H4 (cell line): ENCODE results near the gene PSMD14. TPM values are rescaled to one million over a fixed set of nuclear protein-coding genes. Genes with fewer than 3 reads are reported as not detected.
A peak's percentile ranks its signal among the peaks of the same experiment; 100 is the strongest.
"Not testable (repeated sequence)": the region's sequence is repeated elsewhere in the genome, so short reads cannot be mapped to it uniquely, and the experiment has no call there.

ENCODE experiments used
- DNase-seq: peaks from one replicate; pipeline ENCODE4 v3.0.0-alpha.2; 2015; ENCODE audit warnings: low spot score
- total RNA-seq: library from RNA; depleted of rRNA; stranded (reverse); fragments of >200 nt; shearing (Covaris generic); gene quantifications from 2 replicates; pipeline ENCODE4 v1.2.3, GENCODE V29; 2014

The PSMD14 gene
- total RNA-seq, 1 experiment from 2014 or later, result 177 TPM

DNA sequence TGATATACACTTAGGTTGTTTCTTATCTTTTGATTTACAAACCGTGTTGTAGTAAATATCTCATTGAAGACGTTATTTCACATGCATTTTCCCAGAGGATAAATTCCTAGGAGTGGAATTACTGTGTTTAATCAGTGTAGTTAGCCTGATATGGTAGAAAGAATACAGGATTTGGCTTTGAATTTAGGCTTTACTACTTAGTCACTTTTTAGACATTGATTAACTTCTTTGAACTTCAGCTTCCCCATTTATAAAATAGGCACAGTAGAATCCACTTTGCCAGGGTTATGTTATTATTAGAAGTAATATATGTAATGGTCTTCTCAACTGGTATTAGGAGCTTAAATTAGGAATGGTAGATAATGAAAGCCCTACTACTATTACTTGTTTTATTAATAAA is 27.4 kb downstream of the PSMD14 start:
- DNase-seq, result no peak

GRCh38 chr2:161337247-161337646 is 29.0 kb downstream of the PSMD14 start:
- no peak for DNase-seq

- DNase-seq, result not testable (repeated sequence)
These were observed 31.3 kb downstream of the PSMD14 start for GRCh38 chr2:161339532-161339931.

DNA sequence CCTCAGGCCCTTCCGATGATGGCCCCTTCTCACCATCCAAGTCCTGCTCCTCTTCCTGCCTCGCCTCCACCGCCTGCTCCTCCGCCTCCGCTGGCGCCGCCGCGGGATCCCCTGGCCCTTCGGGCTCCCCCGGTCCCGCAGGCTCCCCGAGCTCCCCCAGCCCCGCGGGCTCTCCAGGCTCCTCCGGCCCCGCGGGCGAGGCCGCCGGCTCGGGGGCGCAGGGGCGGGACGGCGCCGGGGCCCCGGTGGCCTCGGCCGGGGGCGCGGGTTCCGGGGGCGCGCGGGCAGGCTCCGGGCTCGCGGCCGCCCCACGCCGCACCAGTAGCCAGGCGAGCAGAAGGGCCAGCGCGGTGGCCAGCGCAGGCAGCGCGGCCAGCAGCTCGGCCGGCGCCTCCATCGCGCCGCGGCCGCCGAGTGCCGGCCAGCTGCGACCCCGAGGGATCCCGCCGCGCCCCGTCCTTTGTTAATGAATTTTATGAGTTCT is 32.7 kb downstream of the PSMD14 start:
- DNase-seq, result not testable (repeated sequence)

DNA sequence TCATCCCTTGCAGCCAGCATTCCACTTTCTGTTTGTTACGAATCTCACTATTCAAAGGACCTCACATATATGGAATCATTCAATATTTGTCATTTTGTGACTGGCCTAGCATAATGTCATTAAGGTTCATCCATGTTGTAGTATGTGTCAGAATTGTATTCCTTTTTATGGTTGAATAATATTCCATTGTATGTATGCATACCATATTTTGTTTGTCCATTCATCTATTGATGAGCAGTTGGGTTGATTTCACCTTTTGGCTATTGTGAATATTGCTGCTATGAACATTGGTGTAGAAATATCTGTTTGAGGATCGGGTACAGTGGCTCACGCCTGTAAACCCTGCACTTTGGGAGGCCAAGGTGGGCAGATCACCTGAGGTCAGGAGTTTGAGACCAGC is 35.0 kb downstream of the PSMD14 start:
- DNase-seq, result no peak

GRCh38 chr2:161344692-161345091 is 36.5 kb downstream of the PSMD14 start:
- DNase-seq, result no peak

- DNase-seq, result no peak
These were observed 43.5 kb downstream of the PSMD14 start for GRCh38 chr2:161351678-161352077.

GRCh38 chr2:161352719-161353118 is 44.5 kb downstream of the PSMD14 start:
- no peak for DNase-seq

DNA sequence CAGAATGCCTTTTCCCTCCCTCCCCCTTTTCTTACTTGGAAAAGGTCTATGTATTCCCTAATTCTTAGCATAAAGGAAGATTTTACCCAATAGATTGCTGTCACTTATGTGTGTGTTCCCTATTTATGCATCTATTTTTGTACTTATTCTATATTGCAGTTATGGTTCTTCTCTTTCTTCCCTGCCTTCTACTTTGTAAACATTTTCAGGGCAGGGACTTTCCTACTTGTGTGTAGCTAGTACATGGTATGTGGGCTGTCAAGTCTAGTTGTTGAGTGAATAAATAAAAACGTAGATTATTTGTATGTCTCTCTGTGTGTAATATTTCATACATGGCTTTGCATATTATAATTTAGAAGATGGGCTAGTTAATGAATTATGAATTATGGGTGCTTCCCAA is 45.3 kb downstream of the PSMD14 start:
- no peak for DNase-seq

- no peak for DNase-seq
These were observed 45.9 kb downstream of the PSMD14 start for GRCh38 chr2:161354106-161354505.

DNA sequence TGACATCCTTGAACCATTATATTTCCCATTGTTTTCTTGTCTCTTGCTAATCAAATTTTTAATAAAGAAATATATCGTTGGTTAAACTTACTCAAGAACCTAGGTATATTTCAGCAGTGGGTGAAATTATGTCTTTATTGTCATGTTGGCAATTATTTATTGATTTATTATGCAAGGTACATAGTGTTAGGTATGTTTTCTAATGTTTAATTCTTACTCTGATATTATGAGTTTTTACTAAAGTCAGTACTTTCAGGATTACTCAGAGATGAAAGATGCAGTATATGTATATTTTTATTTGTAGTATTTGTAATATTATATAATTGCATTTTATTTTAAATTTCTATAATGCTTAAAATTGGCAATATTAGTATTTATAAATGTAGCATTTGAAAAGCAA is 46.9 kb downstream of the PSMD14 start:
- DNase-seq, result no peak

- no peak for DNase-seq
These were observed 47.8 kb downstream of the PSMD14 start for GRCh38 chr2:161355983-161356382.

DNA sequence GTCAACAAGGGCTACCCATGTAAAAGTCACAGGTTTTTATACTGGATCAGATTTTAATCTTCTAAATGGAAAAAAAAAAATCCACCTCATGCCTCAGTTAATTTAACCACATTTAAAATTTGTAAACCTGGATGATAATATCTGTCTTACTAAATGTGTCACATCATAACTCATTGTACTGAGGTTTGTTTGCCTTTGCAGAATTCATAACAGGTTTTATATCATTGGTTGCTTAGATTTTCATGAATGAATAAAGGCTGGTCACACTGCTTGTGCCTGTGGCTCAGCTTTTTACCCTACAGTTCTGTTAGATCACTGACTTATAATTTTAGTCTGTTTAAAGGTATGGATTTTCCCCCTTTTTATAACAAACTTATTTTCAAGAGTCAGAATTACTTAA is 48.9 kb downstream of the PSMD14 start:
- DNase-seq, result no peak

- DNase-seq, result no peak
These were observed 50.6 kb downstream of the PSMD14 start for GRCh38 chr2:161358838-161359237.

DNA sequence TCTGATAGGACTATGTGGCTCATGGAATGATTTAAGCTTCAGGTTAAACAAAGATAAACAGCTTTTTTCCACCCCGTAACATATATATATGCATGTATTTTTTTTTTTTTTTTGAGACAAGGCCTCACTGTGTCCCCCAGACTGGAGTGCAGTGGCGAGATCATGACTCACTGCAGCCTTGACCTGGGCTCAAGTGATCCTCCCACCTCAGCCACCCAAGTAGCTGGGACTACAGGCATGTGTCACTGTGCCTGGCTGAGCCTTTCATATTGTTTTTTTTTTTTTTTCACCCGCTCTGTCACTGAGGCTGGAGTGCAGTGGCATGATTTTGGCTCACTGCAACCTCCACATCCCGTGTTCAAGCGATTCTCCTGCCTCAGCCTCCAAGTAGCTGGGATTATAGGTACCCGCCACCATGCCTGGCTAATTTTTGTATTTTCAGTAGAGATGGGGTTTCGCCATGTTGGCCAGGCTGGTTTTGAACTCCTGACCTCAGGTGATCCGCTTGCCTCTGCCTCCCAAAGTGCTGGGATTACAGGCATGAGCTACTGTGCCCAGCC is 52.0 kb downstream of the PSMD14 start:
- DNase-seq, result not testable (repeated sequence)

- DNase-seq, result no peak
These were observed 54.4 kb downstream of the PSMD14 start for GRCh38 chr2:161362568-161363166.

- no peak for DNase-seq
These were observed 59.5 kb downstream of the PSMD14 start for GRCh38 chr2:161367675-161368074.

DNA sequence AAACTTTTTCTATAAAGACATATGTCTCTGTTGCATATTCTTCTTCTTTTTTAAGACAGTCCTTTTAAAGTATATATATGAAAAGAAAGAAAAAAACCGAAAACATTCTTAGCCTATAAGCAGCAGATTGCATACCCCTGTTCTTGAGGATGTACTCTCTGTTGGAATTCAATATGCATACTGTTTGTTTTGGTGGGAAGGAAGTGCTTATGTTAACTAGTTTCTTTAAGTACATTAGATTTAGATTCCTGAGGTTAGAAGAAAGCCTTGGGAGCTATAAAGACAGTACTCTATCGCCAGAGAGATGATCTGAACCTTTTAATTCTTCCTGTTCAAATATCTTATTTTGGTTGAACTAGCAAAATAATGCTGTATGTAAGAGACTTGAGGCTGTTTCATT is 61.1 kb downstream of the PSMD14 start:
- no peak for DNase-seq

DNA sequence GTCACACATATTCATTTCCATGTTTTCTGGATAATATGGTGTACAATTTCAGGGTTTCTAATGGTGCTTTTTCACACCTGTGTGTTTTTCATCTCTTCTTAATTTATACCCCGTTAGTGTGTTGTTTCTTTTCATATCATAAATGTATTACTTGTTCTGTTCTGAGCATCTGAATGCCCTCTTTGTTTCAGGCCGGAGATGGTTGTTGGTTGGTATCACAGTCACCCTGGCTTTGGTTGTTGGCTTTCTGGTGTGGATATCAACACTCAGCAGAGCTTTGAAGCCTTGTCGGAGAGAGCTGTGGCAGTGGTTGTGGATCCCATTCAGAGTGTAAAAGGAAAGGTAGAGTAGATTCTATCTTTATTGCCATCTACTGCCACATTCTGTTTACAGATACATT is 62.8 kb downstream of the PSMD14 start:
- no peak for DNase-seq

DNA sequence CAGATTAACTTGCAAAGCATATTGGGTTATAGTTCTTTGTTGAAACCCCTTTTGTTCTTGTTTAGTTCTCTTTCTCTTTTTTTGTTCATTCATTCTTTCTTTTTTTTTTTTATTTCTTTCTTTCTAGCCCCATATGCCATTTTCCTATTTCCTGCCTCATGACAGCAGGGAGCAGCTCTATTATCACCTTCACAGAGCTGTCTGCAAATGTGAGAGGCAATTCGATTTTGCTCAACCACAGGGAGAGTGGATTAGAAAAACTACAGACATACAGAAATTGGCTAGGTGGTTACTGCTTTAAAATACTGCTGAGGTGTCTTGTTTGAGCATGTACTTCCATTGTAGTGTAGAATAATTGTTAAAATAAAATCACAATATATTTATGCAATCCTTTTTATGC is 63.6 kb downstream of the PSMD14 start:
- no peak for DNase-seq

GRCh38 chr2:161373942-161374341 is 65.7 kb downstream of the PSMD14 start:
- peak; percentile 16 for DNase-seq

- DNase-seq, result no peak
These were observed 66.2 kb downstream of the PSMD14 start for GRCh38 chr2:161374446-161374845.

GRCh38 chr2:161379740-161380139 is 71.5 kb downstream of the PSMD14 start:
- no peak for DNase-seq

DNA sequence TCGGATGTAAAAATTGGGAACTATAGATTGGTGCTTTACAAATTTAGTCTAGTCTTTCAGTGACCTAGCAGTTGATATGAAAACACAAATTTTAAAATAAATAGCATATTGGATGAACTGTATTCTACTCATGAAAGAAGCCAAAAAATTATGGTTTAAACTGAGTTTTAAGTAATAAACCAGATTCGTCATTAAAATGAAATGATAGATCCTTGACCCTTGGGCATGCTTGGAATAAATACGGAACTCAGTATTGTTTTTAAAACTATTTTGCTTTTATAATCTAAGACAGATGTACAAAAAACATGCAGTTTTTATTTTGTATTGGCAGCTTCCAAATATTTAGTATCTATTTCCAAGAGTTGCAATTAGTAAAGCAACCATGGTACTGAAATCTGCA is 73.3 kb downstream of the PSMD14 start:
- no peak for DNase-seq
